ENCODE data around the gene CYP27A1. TPM values are rescaled to one million over a fixed set of nuclear protein-coding genes. Genes with fewer than 3 reads are reported as not detected.

Gene CYP27A1
- total RNA-seq, 1 donor from 2014 or later: 6.7 TPM

- Histone ChIP-seq H3K27me3 (ENCODE audit: low read depth) (peaks cover 98% of the 10 kb centered on the region), H3K4me1 (peaks cover 29% of the 10 kb centered on the region), H3K36me3 (no peaks in the 10 kb centered on the region), H3K9me3 (replicated peaks) (no peaks in the 10 kb centered on the region), H3K27ac (replicated peaks) (peak within 1 kb of the TSS; percentile 63), H3K4me3 (peak within 1 kb of the TSS; percentile 65)
- TF ChIP-seq CTCF (IDR thresholded peaks at IDR 0.05; ENCODE audit: borderline replicate concordance): no peak
- no peak for DNase-seq
- intact Hi-C loops (cut with micrococcal nuclease): no loop called here
These were observed 77.6 kb downstream of the CYP27A1 start, which contains the start of gene WNT6 for GRCh38 chr2:218859556-218859987. TSS of gene WNT6 (plus strand) at chr2:218859805. CDS start at chr2:218860038, 233 bp downstream.

- no peak for DNase-seq
These were observed 78.3 kb downstream of the CYP27A1 start for GRCh38 chr2:218859988-218860831.

GRCh38 chr2:218860950-218861381, 79.0 kb downstream of the CYP27A1 start:
- H3K27me3 ChIP-seq (ENCODE audit: low read depth): peaks cover 96% of the 10 kb centered on the region
- intact Hi-C loops (cut with micrococcal nuclease): no loop called here
- no peaks in the 10 kb centered on the region for H3K36me3 ChIP-seq
- peak overlapping the region; percentile 65 for H3K4me3 ChIP-seq
- H3K27ac ChIP-seq (replicated peaks): peak overlapping the region; percentile 63
- H3K4me1 ChIP-seq: peaks cover 29% of the 10 kb centered on the region
- no peak for TF ChIP-seq CTCF (IDR thresholded peaks at IDR 0.05; ENCODE audit: borderline replicate concordance)
- peak; percentile 67 for DNase-seq
- no peaks in the 10 kb centered on the region for H3K9me3 ChIP-seq (replicated peaks)

More at GRCh38 chr2:218859988-218860831, 78.3 kb downstream of the CYP27A1 start:
- Histone ChIP-seq H3K9me3 (replicated peaks) (no peaks in the 10 kb centered on the region), H3K36me3 (no peaks in the 10 kb centered on the region), H3K27ac (replicated peaks) (peak overlapping the region; percentile 63), H3K4me1 (peaks cover 29% of the 10 kb centered on the region), H3K4me3 (peak overlapping the region; percentile 65), H3K27me3 (ENCODE audit: low read depth) (peaks cover 98% of the 10 kb centered on the region)
- no peak for TF ChIP-seq CTCF (IDR thresholded peaks at IDR 0.05; ENCODE audit: borderline replicate concordance)
- intact Hi-C loops (cut with micrococcal nuclease): no loop called here

GRCh38 chr2:218861645-218862318, 79.8 kb downstream of the CYP27A1 start:
- peak overlapping the region; percentile 65 for H3K4me3 ChIP-seq
- no peaks in the 10 kb centered on the region for H3K36me3 ChIP-seq
- peaks cover 99% of the 10 kb centered on the region for H3K27me3 ChIP-seq (ENCODE audit: low read depth)

More at GRCh38 chr2:218861645-218862318, 79.8 kb downstream of the CYP27A1 start:
- intact Hi-C loops (cut with micrococcal nuclease): no loop called here
- Histone ChIP-seq H3K9me3 (replicated peaks) (no peaks in the 10 kb centered on the region), H3K27ac (replicated peaks) (no peak overlapping the region), H3K4me1 (peaks cover 29% of the 10 kb centered on the region)
- DNase-seq: no peak
- no peak for TF ChIP-seq CTCF (IDR thresholded peaks at IDR 0.05; ENCODE audit: borderline replicate concordance)
